ENCODE results near the gene SDHD. TPM values are rescaled to one million over a fixed set of nuclear protein-coding genes. Genes with fewer than 3 reads are reported as not detected.

The SDHD gene
- total and polyA plus RNA-seq, 9 of the 15 experiments (the other 6 are each of a cell fraction or from before 2014, with no cell fraction given) = 150 to 1,225 (median 215) TPM

DNA sequence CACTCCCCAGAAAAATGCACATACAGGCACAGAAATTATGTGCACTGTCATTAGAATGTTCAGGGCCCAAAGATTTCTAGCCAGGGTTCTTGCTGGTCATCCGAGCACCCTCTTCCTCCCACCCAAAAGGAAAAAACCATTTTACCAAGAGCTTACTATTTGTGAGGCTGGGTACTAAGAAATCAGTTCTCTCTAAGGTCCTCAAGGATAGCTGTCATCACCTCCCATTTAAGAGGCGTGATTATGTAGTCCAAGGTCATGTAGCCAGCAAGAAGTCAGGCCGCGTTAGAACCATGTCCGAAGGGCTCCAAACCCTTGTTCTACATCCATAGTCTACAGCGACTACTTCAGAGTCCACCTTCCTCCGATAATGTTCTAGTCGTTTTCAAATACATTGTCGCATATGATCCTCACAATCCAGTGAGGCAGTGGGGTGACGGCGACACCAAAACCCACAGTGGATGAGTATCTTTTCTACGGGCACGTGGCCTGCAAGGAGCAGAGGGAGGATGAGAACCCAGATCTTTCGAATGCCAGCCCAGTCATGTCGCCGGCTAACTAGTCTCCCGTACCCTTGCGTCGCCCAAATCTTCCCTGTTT lies 751 bp upstream of the SDHD start (continued):
- TF ChIP-seq CHD7 (IDR thresholded peaks at IDR 0.05; ENCODE audit: low read depth, low read length) (no peak), RAD51 (IDR thresholded peaks at IDR 0.05; ENCODE audit: borderline replicate concordance, low read depth) (peak; percentile 80), SMC3 (conservative IDR thresholded peaks at IDR 0.05; ENCODE audit: insufficient read depth, low read depth, low read length) (no peak), MYNN (IDR thresholded peaks at IDR 0.05) (no peak), MYNN (CRISPR knock-in tag; IDR thresholded peaks at IDR 0.05) (no peak), ZNF23 (CRISPR knock-in tag; IDR thresholded peaks at IDR 0.05) (no peak), SUPT5H (IDR thresholded peaks at IDR 0.05) (no peak), NCOR1 (IDR thresholded peaks at IDR 0.05) (no peak), POU5F1 (IDR thresholded peaks at IDR 0.05; ENCODE audit: borderline replicate concordance, low read depth, low read length, partially characterized antibody) (no peak), CEBPG (CRISPR knock-in tag; IDR thresholded peaks at IDR 0.05) (no peak), CEBPG (tag; conservative IDR thresholded peaks at IDR 0.05 in 1 of 2, IDR thresholded peaks at IDR 0.05 in 1 of 2) (no peak), HIVEP1 (CRISPR knock-in tag; IDR thresholded peaks at IDR 0.05) (no peak), SRSF3 (IDR thresholded peaks at IDR 0.05; ENCODE audit: insufficient read depth, low read length) (no peak), ARID2 (IDR thresholded peaks at IDR 0.05) (no peak), ZNF41 (CRISPR knock-in tag; conservative IDR thresholded peaks at IDR 0.05) (no peak)
- TF ChIP-seq, protein P1, sequence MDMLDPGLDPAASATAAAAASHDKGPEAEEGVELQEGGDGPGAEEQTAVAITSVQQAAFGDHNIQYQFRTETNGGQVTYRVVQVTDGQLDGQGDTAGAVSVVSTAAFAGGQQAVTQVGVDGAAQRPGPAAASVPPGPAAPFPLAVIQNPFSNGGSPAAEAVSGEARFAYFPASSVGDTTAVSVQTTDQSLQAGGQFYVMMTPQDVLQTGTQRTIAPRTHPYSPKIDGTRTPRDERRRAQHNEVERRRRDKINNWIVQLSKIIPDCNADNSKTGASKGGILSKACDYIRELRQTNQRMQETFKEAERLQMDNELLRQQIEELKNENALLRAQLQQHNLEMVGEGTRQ (CRISPR knock-in tag; IDR thresholded peaks at IDR 0.05) = peak; percentile 70
- TF ChIP-seq, protein P2, sequence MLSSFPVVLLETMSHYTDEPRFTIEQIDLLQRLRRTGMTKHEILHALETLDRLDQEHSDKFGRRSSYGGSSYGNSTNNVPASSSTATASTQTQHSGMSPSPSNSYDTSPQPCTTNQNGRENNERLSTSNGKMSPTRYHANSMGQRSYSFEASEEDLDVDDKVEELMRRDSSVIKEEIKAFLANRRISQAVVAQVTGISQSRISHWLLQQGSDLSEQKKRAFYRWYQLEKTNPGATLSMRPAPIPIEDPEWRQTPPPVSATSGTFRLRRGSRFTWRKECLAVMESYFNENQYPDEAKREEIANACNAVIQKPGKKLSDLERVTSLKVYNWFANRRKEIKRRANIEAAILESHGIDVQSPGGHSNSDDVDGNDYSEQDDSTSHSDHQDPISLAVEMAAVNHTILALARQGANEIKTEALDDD (IDR thresholded peaks at IDR 0.05) = peak; percentile 82

Data from K562 (cell line).